Measurements from ENCODE around the gene UBE4A. TPM values are rescaled to one million over a fixed set of nuclear protein-coding genes. Genes with fewer than 3 reads are reported as not detected.

The UBE4A gene
- total and polyA plus RNA-seq, 9 of the 15 experiments (the other 6 are each of a cell fraction or from before 2014, with no cell fraction given): 13.5 to 45.2 (median 26.8) TPM

DNA sequence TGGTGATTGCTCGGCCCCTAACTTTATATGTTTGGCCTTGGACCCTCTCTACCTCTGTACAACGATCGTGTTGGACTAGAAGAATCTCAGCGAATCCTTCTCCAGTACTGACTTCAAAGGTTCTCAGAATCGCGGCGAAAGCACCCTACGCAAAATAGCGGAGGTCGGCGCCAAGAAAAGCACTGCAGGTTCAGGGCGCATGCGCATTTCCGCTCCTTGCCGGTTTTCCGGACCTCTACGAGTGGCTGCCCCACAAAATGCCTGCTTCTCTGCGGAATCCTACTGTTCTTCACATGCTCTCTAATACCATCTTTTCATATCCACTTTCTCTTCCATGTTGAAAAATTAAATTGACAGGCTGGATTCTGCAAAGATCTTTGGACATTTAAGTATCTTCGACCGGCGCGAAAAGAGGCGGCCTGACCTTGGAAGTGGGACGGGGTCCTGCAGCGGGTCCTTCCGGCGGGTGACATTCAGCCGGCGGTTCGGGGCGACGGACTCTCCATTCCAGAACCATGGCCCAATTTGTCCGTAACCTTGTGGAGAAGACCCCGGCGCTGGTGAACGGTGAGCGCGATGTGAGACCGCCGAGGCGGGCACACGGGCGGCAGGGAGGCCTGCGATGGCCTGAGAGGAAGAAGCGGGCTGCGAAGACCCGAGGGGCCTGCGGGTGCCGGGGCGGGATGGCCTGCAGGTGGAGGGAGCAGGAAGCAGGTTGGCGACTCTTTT is 41.9 kb downstream of the UBE4A start, which contains the start of gene ATP5MG (continued):
- TF ChIP-seq SIRT6 (IDR thresholded peaks at IDR 0.05; ENCODE audit: low read depth, low read length) (no peak), THRAP3 (IDR thresholded peaks at IDR 0.05; ENCODE audit: borderline replicate concordance) (no peak), KLF16 (IDR thresholded peaks at IDR 0.05) (no peak; the same call in 1 of the 2 replicates), MED1 (CRISPR knock-in tag; IDR thresholded peaks at IDR 0.05; ENCODE audit: borderline replicate concordance) (no peak), CREB1 (IDR thresholded peaks at IDR 0.05) (peak; percentile 34; the same call in 1 of the 2 replicates), CREB1 (CRISPR knock-in tag; IDR thresholded peaks at IDR 0.05) (peak; percentile 39; the same call in 1 of the 2 replicates), GABPB2 (CRISPR knock-in tag; conservative IDR thresholded peaks at IDR 0.05) (no peak), HDAC3 (IDR thresholded peaks at IDR 0.05; ENCODE audit: borderline replicate concordance, partially characterized antibody) (no peak), HEY1 (CRISPR knock-in tag; IDR thresholded peaks at IDR 0.05; ENCODE audit: borderline replicate concordance) (no peak), RBM14 (IDR thresholded peaks at IDR 0.05; ENCODE audit: borderline replicate concordance, insufficient read depth, low read depth, low read length) (no peak), MCM3 (IDR thresholded peaks at IDR 0.05) (no peak), ZNF232 (CRISPR knock-in tag; IDR thresholded peaks at IDR 0.05) (no peak), PML (IDR thresholded peaks at IDR 0.05; ENCODE audit: low read length) (peak; percentile 49; the same call in 1 of the 2 replicates), CHD4 (IDR thresholded peaks at IDR 0.05; ENCODE audit: insufficient read depth, insufficient replicate concordance, low read depth, low read length, poor library complexity, severe bottlenecking) (no peak), YY1 (IDR thresholded peaks at IDR 0.05; ENCODE audit: borderline replicate concordance in 1 of 3, control insufficient read depth in 1 of 3, extremely low read depth in 1 of 3, insufficient read depth in 3 of 3, insufficient read length in 1 of 3, insufficient replicate concordance in 2 of 3, low read depth in 1 of 3, low read length in 2 of 3) (no peak), NONO (IDR thresholded peaks at IDR 0.05; ENCODE audit: low read depth in 2 of 2, low read length in 1 of 2) (peak in 1 of 2 experiments; percentile 94; a peak in 2 of 4 replicates), TAF15 (IDR thresholded peaks at IDR 0.05; ENCODE audit: low read depth, low read length) (no peak), TGIF2 (CRISPR knock-in tag; IDR thresholded peaks at IDR 0.05) (0 out of 2 replicates have a peak, but pooled peaks have one; percentile 32)
- TF ChIP-seq, protein P1, sequence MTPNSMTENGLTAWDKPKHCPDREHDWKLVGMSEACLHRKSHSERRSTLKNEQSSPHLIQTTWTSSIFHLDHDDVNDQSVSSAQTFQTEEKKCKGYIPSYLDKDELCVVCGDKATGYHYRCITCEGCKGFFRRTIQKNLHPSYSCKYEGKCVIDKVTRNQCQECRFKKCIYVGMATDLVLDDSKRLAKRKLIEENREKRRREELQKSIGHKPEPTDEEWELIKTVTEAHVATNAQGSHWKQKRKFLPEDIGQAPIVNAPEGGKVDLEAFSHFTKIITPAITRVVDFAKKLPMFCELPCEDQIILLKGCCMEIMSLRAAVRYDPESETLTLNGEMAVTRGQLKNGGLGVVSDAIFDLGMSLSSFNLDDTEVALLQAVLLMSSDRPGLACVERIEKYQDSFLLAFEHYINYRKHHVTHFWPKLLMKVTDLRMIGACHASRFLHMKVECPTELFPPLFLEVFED (CRISPR knock-in tag; conservative IDR thresholded peaks at IDR 0.05): no peak
- TF ChIP-seq, protein P2, sequence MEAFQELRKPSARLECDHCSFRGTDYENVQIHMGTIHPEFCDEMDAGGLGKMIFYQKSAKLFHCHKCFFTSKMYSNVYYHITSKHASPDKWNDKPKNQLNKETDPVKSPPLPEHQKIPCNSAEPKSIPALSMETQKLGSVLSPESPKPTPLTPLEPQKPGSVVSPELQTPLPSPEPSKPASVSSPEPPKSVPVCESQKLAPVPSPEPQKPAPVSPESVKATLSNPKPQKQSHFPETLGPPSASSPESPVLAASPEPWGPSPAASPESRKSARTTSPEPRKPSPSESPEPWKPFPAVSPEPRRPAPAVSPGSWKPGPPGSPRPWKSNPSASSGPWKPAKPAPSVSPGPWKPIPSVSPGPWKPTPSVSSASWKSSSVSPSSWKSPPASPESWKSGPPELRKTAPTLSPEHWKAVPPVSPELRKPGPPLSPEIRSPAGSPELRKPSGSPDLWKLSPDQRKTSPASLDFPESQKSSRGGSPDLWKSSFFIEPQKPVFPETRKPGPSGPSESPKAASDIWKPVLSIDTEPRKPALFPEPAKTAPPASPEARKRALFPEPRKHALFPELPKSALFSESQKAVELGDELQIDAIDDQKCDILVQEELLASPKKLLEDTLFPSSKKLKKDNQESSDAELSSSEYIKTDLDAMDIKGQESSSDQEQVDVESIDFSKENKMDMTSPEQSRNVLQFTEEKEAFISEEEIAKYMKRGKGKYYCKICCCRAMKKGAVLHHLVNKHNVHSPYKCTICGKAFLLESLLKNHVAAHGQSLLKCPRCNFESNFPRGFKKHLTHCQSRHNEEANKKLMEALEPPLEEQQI (IDR thresholded peaks at IDR 0.05): no peak
- TF ChIP-seq, protein P3, sequence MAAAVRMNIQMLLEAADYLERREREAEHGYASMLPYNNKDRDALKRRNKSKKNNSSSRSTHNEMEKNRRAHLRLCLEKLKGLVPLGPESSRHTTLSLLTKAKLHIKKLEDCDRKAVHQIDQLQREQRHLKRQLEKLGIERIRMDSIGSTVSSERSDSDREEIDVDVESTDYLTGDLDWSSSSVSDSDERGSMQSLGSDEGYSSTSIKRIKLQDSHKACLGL (CRISPR knock-in tag; IDR thresholded peaks at IDR 0.05; ENCODE audit: borderline replicate concordance, poor library complexity, severe bottlenecking): no peak
- TF ChIP-seq, protein P4, sequence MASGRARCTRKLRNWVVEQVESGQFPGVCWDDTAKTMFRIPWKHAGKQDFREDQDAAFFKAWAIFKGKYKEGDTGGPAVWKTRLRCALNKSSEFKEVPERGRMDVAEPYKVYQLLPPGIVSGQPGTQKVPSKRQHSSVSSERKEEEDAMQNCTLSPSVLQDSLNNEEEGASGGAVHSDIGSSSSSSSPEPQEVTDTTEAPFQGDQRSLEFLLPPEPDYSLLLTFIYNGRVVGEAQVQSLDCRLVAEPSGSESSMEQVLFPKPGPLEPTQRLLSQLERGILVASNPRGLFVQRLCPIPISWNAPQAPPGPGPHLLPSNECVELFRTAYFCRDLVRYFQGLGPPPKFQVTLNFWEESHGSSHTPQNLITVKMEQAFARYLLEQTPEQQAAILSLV (tag; IDR thresholded peaks at IDR 0.05): no peak

Data from K562 (cell line).